Type B pancreatic cell (in vitro differentiated cells): ENCODE results near the gene MRTFB. TPM values are rescaled to one million over a fixed set of nuclear protein-coding genes. Genes with fewer than 3 reads are reported as not detected.

Source experiments
- DNase-seq: peaks from one replicate; pipeline ENCODE4 v3.0.0; 2021; ENCODE audit warnings: mixed read lengths; ENCODE audit not compliant: unreplicated experiment; ENCODE audit errors: extremely low spot score
- H3K27ac Mint-ChIP-seq: 2 replicates; pipeline ENCODE4 v1.8.0; 2021; ENCODE audit warnings: mild to moderate bottlenecking, mixed read lengths
- H3K27me3 Mint-ChIP-seq: 2 replicates; pipeline ENCODE4 v1.8.0; 2021; ENCODE audit warnings: mixed read lengths
- H3K36me3 Mint-ChIP-seq: 2 replicates; pipeline ENCODE4 v1.8.0; 2021; ENCODE audit warnings: mixed read lengths
- H3K4me1 Mint-ChIP-seq: one replicate; pipeline ENCODE4 v1.8.0; 2021; ENCODE audit warnings: mixed read lengths; ENCODE audit not compliant: unreplicated experiment
- H3K4me3 Mint-ChIP-seq: 2 replicates; pipeline ENCODE4 v1.8.0; 2021; ENCODE audit warnings: mild to moderate bottlenecking, mixed read lengths
- H3K9me3 Mint-ChIP-seq: 2 replicates; pipeline ENCODE4 v1.8.0; 2021; ENCODE audit warnings: mixed read lengths
- CTCF ChIP-seq: fragments of 200-600 bp; sonication (generic); conservative IDR thresholded peaks from 2 replicates; pipeline ENCODE4 v1.5.0; 2021; ENCODE audit warnings: antibody characterized with exemption, mild to moderate bottlenecking
- total RNA-seq: library from RNA; stranded (reverse); gene quantifications from 2 replicates; pipeline ENCODE4 v1.2.1, GENCODE V29; 2021; ENCODE audit warnings: low replicate concordance

MRTFB gene
- total RNA-seq, 1 donor from 2014 or later: 61.0 TPM

DNA sequence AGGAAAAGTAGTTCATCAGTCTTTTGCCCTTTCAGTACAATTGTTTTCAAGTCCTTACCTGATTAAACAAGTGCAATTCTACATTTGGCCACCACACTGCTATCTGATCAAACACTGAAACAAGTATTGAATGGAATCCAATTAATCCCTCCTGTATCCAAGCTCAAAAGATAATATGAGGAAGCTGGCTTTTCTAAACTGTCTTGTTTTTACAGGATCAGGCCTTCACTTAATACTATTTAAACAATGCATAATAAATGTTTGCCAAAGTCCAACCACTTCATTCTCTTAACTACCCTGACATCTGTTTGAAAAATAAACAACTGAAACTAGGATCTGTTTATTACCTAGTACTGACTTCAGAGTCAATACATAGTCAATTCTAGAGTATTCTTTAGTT lies 131.6 kb downstream of the MRTFB start:
- H3K9me3 Mint-ChIP-seq: no peaks in the 10 kb centered on the region
- peaks cover 12% of the 10 kb centered on the region for H3K36me3 Mint-ChIP-seq
- peaks cover 8% of the 10 kb centered on the region for H3K4me1 Mint-ChIP-seq
- no peak overlapping the region for H3K27ac Mint-ChIP-seq
- H3K27me3 Mint-ChIP-seq: no peaks in the 10 kb centered on the region
- TF ChIP-seq CTCF: peak; percentile 62
- no peak for DNase-seq
- no peak overlapping the region for H3K4me3 Mint-ChIP-seq

- Mint-ChIP-seq H3K27me3 (no peaks in the 10 kb centered on the region), H3K4me1 (peaks cover 8% of the 10 kb centered on the region), H3K36me3 (peaks cover 11% of the 10 kb centered on the region), H3K27ac (no peak overlapping the region), H3K9me3 (no peaks in the 10 kb centered on the region), H3K4me3 (no peak overlapping the region)
- TF ChIP-seq CTCF: no peak
- no peak for DNase-seq
Observed at GRCh38 chr16:14203166-14203565, 132.0 kb downstream of the MRTFB start.

- no peaks in the 10 kb centered on the region for H3K27me3 Mint-ChIP-seq
Observed at GRCh38 chr16:14205666-14206065, 134.5 kb downstream of the MRTFB start.

DNA sequence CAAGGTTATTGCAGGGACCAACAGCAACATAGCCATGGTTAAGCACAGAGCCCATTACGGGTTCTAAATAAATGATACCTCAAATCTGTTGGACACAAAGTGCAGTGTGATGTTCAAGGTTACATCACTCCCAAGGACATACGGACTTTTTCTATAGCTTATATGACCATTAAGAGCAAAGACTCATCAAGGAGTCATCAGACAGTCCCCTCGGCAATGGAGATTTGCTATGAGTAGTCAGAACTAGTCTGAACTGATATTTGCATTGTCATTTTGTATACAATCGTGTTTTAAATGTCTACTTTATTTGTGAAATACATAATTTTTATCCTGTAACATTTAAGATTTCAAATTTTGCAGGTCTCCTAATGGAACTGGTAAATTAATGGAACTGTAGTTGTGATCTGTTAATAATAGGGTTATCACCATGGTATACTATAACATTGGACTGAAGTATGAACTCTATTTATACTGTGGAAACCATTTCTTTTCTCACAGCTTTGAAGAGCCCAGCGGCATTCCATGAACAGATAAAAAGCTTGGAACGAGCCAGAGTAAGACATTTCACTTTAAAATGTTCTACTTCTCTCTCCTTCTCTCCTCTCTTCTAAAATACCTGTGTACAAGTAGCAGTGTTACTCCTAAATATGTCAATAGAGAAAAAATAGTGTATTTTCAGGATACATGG lies 140.9 kb downstream of the MRTFB start:
- Mint-ChIP-seq H3K27ac (no peak overlapping the region), H3K36me3 (peaks cover 34% of the 10 kb centered on the region), H3K9me3 (no peaks in the 10 kb centered on the region), H3K27me3 (no peaks in the 10 kb centered on the region), H3K4me3 (no peak overlapping the region), H3K4me1 (no peaks in the 10 kb centered on the region)
- TF ChIP-seq CTCF: no peak
- no peak for DNase-seq

More at GRCh38 chr16:14205666-14206065, 134.5 kb downstream of the MRTFB start:
- no peak for DNase-seq
- H3K36me3 Mint-ChIP-seq: no peaks in the 10 kb centered on the region
- no peak for TF ChIP-seq CTCF
- H3K4me3 Mint-ChIP-seq: no peak overlapping the region
- no peak overlapping the region for H3K27ac Mint-ChIP-seq
- H3K9me3 Mint-ChIP-seq: no peaks in the 10 kb centered on the region
- H3K4me1 Mint-ChIP-seq: peaks cover 8% of the 10 kb centered on the region

DNA sequence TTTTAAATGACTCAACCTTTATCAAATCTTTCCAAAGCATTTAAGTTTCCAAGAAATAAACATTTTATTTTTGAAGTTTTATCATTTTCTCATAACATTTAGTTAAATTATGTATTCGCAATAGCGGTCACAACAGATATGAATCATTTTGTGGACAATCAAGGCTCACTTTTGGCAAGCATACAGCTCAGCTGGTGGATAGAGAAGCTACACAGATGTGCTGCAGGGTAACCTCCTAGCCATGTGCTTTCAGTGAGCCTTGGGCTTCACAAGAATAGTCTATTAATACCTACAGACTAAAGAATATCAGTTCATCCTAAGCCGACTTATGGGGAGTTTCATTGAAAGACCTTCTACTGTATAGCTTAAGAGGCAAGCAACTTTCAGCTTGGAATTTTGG lies 144.8 kb downstream of the MRTFB start:
- Mint-ChIP-seq H3K9me3 (no peaks in the 10 kb centered on the region), H3K27ac (no peak overlapping the region), H3K4me1 (no peaks in the 10 kb centered on the region), H3K27me3 (no peaks in the 10 kb centered on the region), H3K36me3 (peaks cover 55% of the 10 kb centered on the region), H3K4me3 (no peak overlapping the region)
- TF ChIP-seq CTCF: no peak
- DNase-seq: no peak

GRCh38 chr16:14219983-14220382 lies 148.9 kb downstream of the MRTFB start:
- Mint-ChIP-seq H3K27me3 (no peaks in the 10 kb centered on the region), H3K4me3 (no peak overlapping the region), H3K27ac (peak overlapping the region; percentile 5), H3K4me1 (no peaks in the 10 kb centered on the region), H3K36me3 (peaks cover 64% of the 10 kb centered on the region), H3K9me3 (peaks cover 6% of the 10 kb centered on the region)
- no peak for TF ChIP-seq CTCF
- no peak for DNase-seq
